Smooth muscle cell (in vitro differentiated cells): Measurements from ENCODE around the gene CASZ1. TPM values are rescaled to one million over a fixed set of nuclear protein-coding genes. Genes with fewer than 3 reads are reported as not detected.

Source experiments
- DNase-seq: peaks from one replicate; lab custom pipeline; 2025; ENCODE audit not compliant: unreplicated experiment; lab: John Stamatoyannopoulos, UW
- H2AFZ ChIP-seq: fragments of 200-600 bp; sonication (generic); 2 replicates; pipeline ENCODE4 v1.6.0; 2016; ENCODE audit warnings: antibody characterized with exemption, low read depth, mild to moderate bottlenecking
- H3F3A ChIP-seq: fragments of 200-600 bp; sonication (generic); 2 replicates; pipeline ENCODE4 v1.6.0; 2017; ENCODE audit warnings: antibody characterized with exemption, low read depth
- H3K27ac ChIP-seq: fragments of 200-600 bp; sonication (generic); 2 replicates; pipeline ENCODE4 v1.5.1; 2016; ENCODE audit warnings: low read depth, mild to moderate bottlenecking
- H3K27me3 ChIP-seq: fragments of 200-600 bp; sonication (generic); 2 replicates; pipeline ENCODE4 v1.6.1; 2016; ENCODE audit warnings: low read depth, mild to moderate bottlenecking
- H3K36me3 ChIP-seq: fragments of 200-600 bp; sonication (generic); 2 replicates; pipeline ENCODE4 v1.5.1; 2016; ENCODE audit warnings: low read depth
- H3K4me1 ChIP-seq: fragments of 200-600 bp; sonication (generic); 2 replicates; pipeline ENCODE4 v1.5.1; 2016; ENCODE audit warnings: low read depth
- H3K4me2 ChIP-seq: fragments of 200-600 bp; sonication (generic); 2 replicates; pipeline ENCODE4 v1.6.0; 2016; ENCODE audit warnings: mild to moderate bottlenecking
- H3K4me3 ChIP-seq: fragments of 200-600 bp; sonication (generic); 2 replicates; pipeline ENCODE4 v1.5.1; 2016; ENCODE audit warnings: mild to moderate bottlenecking
- H3K79me2 ChIP-seq: fragments of 200-600 bp; sonication (generic); 2 replicates; pipeline ENCODE4 v1.6.0; 2016; ENCODE audit warnings: low read depth, mild to moderate bottlenecking
- H3K9ac ChIP-seq: fragments of 200-600 bp; sonication (generic); 2 replicates; pipeline ENCODE4 v1.6.0; 2016; ENCODE audit warnings: low read depth
- H3K9me3 ChIP-seq: fragments of 200-600 bp; sonication (generic); replicated peaks from 2 replicates; pipeline ENCODE4 v1.5.1; 2016; ENCODE audit warnings: low read depth
- H4K20me1 ChIP-seq: fragments of 200-600 bp; sonication (generic); 2 replicates; pipeline ENCODE4 v1.6.0; 2016; ENCODE audit warnings: low read depth
- WGBS: methylation state at CpG from one replicate; pipeline ENCODE4 v1.1.7; 2016; ENCODE audit warnings: low lambda C conversion rate; 5-methylcytosine and 5-hydroxymethylcytosine counted together
- polyA plus RNA-seq: library from polyadenylated mRNA; unstranded; fragments of >200 nt; fragmentation: Nextera tagmentation; extraction: Ambion mirVana; gene quantifications from 2 replicates; pipeline ENCODE4 v1.2.1, GENCODE V29; 2016
- total RNA-seq: library from RNA; depleted of rRNA; stranded (reverse); fragments of >200 nt; gene quantifications from 2 replicates; pipeline ENCODE4 v1.2.3, GENCODE V29; 2014
- TF ChIP-seq, protein P1 (sequence below): fragments of 200-600 bp; sonication (generic); IDR thresholded peaks from 2 replicates; pipeline ENCODE4 v1.5.1; 2017; ENCODE audit warnings: borderline replicate concordance, mild to moderate bottlenecking, antibody characterized with exemption; ENCODE audit not compliant: insufficient read depth, poor library complexity, severe bottlenecking

CASZ1 gene
- total and polyA plus RNA-seq, 2 experiments from 2014 or later = 0.70 to 1.9 TPM

DNA sequence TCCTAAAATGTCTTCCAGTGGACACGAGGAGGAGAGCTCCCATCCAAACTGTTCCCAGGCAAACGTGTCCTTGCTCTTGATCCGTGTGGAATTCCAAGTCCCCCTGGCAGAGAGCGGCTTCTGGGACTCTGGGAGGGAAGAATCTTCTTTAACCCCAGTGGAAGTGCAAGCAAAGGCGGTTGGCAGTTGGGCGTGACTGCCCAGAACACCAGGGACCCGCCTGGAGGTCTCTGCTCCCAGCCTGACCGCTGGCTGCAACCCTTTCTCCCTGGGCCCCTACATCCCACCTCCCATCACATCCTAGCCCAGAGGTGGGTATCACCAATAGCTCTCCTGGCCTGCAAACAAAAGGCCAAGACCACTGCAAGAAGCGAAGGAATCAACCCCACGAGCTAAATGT lies 17.8 kb downstream of the CASZ1 start:
- Histone ChIP-seq H4K20me1 (no peaks in the 10 kb centered on the region), H3K4me2 (no peak overlapping the region), H3K27ac (no peak overlapping the region), H3K79me2 (no peaks in the 10 kb centered on the region), H3K9me3 (no peaks in the 10 kb centered on the region), H2AFZ (no peak overlapping the region), H3F3A (no peaks in the 10 kb centered on the region), H3K9ac (no peak overlapping the region), H3K36me3 (no peaks in the 10 kb centered on the region), H3K4me1 (peaks cover 14% of the 10 kb centered on the region), H3K4me3 (no peak overlapping the region), H3K27me3 (no peaks in the 10 kb centered on the region)
- WGBS = 80% methylated on average over 10 of the region's 10 CpGs
- TF ChIP-seq, protein P1, sequence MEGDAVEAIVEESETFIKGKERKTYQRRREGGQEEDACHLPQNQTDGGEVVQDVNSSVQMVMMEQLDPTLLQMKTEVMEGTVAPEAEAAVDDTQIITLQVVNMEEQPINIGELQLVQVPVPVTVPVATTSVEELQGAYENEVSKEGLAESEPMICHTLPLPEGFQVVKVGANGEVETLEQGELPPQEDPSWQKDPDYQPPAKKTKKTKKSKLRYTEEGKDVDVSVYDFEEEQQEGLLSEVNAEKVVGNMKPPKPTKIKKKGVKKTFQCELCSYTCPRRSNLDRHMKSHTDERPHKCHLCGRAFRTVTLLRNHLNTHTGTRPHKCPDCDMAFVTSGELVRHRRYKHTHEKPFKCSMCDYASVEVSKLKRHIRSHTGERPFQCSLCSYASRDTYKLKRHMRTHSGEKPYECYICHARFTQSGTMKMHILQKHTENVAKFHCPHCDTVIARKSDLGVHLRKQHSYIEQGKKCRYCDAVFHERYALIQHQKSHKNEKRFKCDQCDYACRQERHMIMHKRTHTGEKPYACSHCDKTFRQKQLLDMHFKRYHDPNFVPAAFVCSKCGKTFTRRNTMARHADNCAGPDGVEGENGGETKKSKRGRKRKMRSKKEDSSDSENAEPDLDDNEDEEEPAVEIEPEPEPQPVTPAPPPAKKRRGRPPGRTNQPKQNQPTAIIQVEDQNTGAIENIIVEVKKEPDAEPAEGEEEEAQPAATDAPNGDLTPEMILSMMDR = no peak
- no peak for DNase-seq

DNA sequence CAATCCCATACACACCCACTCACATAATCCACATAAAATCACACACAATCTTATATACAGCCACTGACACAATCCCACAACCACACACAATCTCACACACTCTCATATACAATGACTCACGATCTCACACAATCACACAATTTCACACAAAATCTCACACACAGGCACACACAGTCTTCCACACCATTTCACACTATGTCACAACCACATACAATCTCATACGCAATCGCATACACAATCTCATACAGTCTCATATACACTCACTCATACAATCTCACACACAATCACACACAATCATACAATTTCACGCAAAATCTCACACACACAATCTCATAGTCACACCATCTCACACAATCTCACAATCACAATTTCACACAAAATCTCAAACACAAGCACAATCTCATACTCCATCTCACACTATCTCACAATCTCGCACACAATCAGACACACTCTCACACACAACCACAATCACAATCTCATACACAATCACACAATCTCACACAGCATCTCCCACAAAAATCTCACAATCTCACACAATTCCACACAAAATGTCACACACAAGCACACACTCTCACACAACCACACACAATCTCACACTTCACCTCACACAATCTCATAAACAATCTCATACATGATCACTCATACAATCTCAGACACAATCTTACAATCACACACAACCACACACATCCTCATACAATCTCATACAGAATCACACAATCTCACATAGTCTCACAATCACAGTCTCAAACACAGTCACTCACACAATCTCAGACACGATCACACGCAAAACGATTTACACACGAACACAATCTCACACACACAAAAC lies 18.5 kb downstream of the CASZ1 start:
- Histone ChIP-seq H4K20me1 (no peaks in the 10 kb centered on the region), H3K36me3 (no peaks in the 10 kb centered on the region), H3F3A (no peaks in the 10 kb centered on the region), H3K27me3 (no peaks in the 10 kb centered on the region), H3K9ac (no peak overlapping the region), H3K4me2 (no peak overlapping the region), H3K4me1 (peaks cover 14% of the 10 kb centered on the region), H3K4me3 (no peak overlapping the region), H3K27ac (no peak overlapping the region), H3K9me3 (no peaks in the 10 kb centered on the region), H2AFZ (no peak overlapping the region), H3K79me2 (no peaks in the 10 kb centered on the region)
- WGBS = 98% methylated on average over 8 of the region's 9 CpGs
- TF ChIP-seq, protein P1 = no peak
- no peak for DNase-seq

DNA sequence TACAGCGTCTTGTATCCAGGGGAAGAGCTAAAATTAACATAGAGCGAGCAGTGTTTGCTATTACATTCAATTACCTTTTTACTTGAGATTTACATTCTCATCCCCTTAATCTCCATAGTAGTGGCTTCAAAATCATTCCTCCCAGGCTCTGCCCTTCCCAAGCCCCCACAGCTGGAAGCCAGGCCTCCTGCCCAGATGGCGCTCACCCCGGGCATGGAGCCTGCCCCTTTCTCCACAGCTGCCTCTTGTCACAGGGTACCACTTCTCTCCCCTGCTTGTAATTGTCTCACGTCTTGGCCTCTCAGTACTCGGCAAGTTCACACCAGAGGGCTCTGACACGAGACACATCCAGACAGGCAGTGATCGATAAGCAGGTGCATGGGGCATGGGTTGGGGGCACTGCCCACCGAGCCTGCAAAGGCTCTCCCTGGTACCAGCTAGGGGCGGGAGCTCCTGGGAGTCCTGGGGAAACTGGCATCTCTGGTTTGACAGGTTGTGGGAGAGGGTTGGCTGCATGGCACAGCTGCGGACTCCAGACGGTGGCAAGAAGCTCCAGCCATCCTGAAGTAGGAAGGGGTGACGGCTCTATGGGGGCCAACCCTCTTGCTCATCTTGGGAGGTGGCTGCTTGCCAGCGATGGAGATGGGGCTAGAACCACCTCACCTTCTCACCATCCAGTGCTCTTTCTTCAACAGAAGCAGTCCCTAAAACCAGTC lies 20.1 kb downstream of the CASZ1 start:
- Histone ChIP-seq H3K79me2 (no peaks in the 10 kb centered on the region), H2AFZ (no peak overlapping the region), H3K4me1 (peaks cover 14% of the 10 kb centered on the region), H3K4me2 (no peak overlapping the region), H4K20me1 (no peaks in the 10 kb centered on the region), H3K9ac (no peak overlapping the region), H3F3A (no peaks in the 10 kb centered on the region), H3K27ac (no peak overlapping the region), H3K27me3 (peaks cover 3% of the 10 kb centered on the region), H3K36me3 (no peaks in the 10 kb centered on the region), H3K4me3 (no peak overlapping the region), H3K9me3 (no peaks in the 10 kb centered on the region)
- no peak for DNase-seq
- TF ChIP-seq, protein P1 = no peak
- 91% methylated on average over 14 of the region's 14 CpGs for WGBS
